PC-9 (cell line): ENCODE data around the gene IL17REL.

Experiments used
- EZH2 ChIP-seq: fragments of 200-600 bp; sonication (generic); IDR thresholded peaks from 2 replicates; pipeline ENCODE4 v1.8.0; 2017; ENCODE audit warnings: antibody characterized with exemption, low read depth
- TF ChIP-seq, protein P1 (sequence below): fragments of 200-600 bp; sonication (generic); conservative IDR thresholded peaks from 2 replicates; pipeline ENCODE4 v1.6.1; 2017; ENCODE audit warnings: mixed run types, antibody characterized with exemption, mild to moderate bottlenecking, moderate library complexity

DNA sequence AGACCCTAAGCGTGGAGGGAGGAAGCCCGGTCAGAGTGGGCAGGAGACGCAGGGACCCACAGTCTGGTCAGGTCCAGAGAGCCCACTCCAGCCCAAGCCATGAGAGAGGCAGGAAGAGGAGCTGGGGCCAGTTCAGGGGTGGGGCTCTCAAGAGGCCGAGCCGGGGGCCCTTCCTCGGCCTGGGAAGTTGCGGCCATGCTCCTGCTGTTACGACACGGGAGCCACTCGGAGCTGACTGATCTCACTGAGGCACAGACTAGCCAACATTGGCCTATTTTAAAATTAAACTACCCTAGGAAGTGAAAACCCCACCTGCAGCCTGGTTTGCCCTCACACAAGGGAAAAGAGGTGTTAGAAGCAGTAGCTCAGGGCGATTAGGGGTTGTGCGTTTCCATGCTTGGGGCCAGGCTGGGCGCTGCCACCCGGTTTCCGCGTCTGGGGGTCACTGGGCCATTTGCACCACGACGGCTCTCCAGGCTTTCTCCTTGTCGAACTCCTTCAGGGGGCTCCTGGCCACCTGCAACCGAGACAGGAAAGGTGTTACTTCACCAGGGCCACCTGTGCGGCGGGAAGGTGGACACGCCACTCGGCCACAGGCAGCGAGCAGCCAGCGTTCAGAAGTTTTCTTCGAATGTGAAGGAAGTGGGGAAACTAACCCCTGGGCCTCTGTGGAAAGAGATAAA is 48.7 kb upstream of the IL17REL start:
- no peak for TF ChIP-seq EZH2
- TF ChIP-seq, protein P1, sequence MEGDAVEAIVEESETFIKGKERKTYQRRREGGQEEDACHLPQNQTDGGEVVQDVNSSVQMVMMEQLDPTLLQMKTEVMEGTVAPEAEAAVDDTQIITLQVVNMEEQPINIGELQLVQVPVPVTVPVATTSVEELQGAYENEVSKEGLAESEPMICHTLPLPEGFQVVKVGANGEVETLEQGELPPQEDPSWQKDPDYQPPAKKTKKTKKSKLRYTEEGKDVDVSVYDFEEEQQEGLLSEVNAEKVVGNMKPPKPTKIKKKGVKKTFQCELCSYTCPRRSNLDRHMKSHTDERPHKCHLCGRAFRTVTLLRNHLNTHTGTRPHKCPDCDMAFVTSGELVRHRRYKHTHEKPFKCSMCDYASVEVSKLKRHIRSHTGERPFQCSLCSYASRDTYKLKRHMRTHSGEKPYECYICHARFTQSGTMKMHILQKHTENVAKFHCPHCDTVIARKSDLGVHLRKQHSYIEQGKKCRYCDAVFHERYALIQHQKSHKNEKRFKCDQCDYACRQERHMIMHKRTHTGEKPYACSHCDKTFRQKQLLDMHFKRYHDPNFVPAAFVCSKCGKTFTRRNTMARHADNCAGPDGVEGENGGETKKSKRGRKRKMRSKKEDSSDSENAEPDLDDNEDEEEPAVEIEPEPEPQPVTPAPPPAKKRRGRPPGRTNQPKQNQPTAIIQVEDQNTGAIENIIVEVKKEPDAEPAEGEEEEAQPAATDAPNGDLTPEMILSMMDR: no peak
